ENCODE results near the gene PTH2R.

PTH2R gene

DNA sequence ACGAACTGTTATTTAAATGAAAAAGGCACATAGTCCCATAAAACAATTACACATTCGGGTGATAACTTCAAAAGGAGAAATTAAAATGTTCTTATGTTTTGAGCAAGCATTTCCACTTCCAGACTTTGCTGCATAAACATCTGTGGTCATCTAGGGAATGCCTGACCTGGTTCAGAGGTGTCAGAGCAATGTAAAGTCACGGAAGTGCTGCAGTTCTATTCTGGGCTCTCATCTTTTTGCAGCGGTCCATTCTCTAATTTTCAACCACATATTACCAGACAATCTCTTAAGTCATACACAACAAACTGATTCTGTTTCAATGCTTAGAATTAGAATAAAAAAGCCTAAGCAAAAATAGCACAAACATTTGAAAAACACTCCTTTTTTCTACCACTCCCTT is 22.0 kb upstream of the PTH2R start (continued):
- no peak for TF ChIP-seq SNAI2 (CRISPR knock-in tag; IDR thresholded peaks at IDR 0.05)

DNA sequence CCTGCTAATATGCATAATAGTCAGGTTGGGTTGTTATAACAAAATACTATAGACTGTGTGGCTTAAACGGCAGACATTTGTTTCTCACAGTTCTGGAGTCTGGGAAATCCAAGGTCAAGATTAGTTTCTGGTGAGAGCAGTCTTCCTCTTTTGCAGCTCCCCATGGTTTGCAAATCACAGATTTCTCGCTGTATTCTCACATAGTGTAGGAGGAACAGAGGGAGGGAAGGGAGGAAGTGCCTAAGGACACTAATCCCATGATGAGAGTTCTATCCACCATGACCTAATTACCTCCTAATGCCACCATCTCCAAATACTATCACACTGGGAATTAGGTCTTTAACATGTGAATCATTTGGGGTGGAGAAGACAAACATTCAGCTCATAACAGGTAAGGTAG is 20.1 kb upstream of the PTH2R start:
- no peak for ATAC-seq
- TF ChIP-seq ZNF8 (CRISPR knock-in tag; IDR thresholded peaks at IDR 0.05) (no peak), TSHZ2 (CRISPR knock-in tag; IDR thresholded peaks at IDR 0.05) (no peak), ZNF70 (CRISPR knock-in tag; IDR thresholded peaks at IDR 0.05) (no peak), ESRRG (CRISPR knock-in tag; IDR thresholded peaks at IDR 0.05) (no peak), TCF4 (CRISPR knock-in tag; IDR thresholded peaks at IDR 0.05; ENCODE audit: borderline replicate concordance) (no peak), PPARA (CRISPR knock-in tag; IDR thresholded peaks at IDR 0.05; ENCODE audit: borderline replicate concordance) (no peak), BACH2 (CRISPR knock-in tag; IDR thresholded peaks at IDR 0.05; ENCODE audit: borderline replicate concordance) (no peak), RARB (CRISPR knock-in tag; IDR thresholded peaks at IDR 0.05) (no peak), ARNTL (CRISPR knock-in tag; IDR thresholded peaks at IDR 0.05; ENCODE audit: borderline replicate concordance, low read depth) (no peak), ISL1 (CRISPR knock-in tag; IDR thresholded peaks at IDR 0.05) (no peak), POU6F1 (CRISPR knock-in tag; IDR thresholded peaks at IDR 0.05; ENCODE audit: borderline replicate concordance, low read depth) (no peak), TOX (CRISPR knock-in tag; IDR thresholded peaks at IDR 0.05; ENCODE audit: borderline replicate concordance) (no peak), ZNF565 (CRISPR knock-in tag; conservative IDR thresholded peaks at IDR 0.05; ENCODE audit: low read depth) (no peak), CSDC2 (CRISPR knock-in tag; IDR thresholded peaks at IDR 0.05) (no peak), ZFP3 (CRISPR knock-in tag; IDR thresholded peaks at IDR 0.05) (no peak), CREB5 (CRISPR knock-in tag; IDR thresholded peaks at IDR 0.05; ENCODE audit: low read depth) (no peak), ZFP30 (CRISPR knock-in tag; IDR thresholded peaks at IDR 0.05) (no peak), OSR1 (CRISPR knock-in tag; IDR thresholded peaks at IDR 0.05) (no peak)
- TF ChIP-seq, protein P1, sequence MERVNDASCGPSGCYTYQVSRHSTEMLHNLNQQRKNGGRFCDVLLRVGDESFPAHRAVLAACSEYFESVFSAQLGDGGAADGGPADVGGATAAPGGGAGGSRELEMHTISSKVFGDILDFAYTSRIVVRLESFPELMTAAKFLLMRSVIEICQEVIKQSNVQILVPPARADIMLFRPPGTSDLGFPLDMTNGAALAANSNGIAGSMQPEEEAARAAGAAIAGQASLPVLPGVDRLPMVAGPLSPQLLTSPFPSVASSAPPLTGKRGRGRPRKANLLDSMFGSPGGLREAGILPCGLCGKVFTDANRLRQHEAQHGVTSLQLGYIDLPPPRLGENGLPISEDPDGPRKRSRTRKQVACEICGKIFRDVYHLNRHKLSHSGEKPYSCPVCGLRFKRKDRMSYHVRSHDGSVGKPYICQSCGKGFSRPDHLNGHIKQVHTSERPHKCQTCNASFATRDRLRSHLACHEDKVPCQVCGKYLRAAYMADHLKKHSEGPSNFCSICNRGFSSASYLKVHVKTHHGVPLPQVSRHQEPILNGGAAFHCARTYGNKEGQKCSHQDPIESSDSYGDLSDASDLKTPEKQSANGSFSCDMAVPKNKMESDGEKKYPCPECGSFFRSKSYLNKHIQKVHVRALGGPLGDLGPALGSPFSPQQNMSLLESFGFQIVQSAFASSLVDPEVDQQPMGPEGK (CRISPR knock-in tag; IDR thresholded peaks at IDR 0.05; ENCODE audit: borderline replicate concordance) = no peak

- no peak for ATAC-seq
- TF ChIP-seq ZFP30 (CRISPR knock-in tag; IDR thresholded peaks at IDR 0.05) (no peak), ZC3H10 (CRISPR knock-in tag; IDR thresholded peaks at IDR 0.05) (no peak), TCF4 (CRISPR knock-in tag; IDR thresholded peaks at IDR 0.05; ENCODE audit: borderline replicate concordance) (no peak), ZNF565 (CRISPR knock-in tag; conservative IDR thresholded peaks at IDR 0.05; ENCODE audit: low read depth) (no peak), SNAI2 (CRISPR knock-in tag; IDR thresholded peaks at IDR 0.05) (no peak), PPARA (CRISPR knock-in tag; IDR thresholded peaks at IDR 0.05; ENCODE audit: borderline replicate concordance) (no peak)
These were observed 16.7 kb upstream of the PTH2R start for GRCh38 chr2:208389940-208390339.

DNA sequence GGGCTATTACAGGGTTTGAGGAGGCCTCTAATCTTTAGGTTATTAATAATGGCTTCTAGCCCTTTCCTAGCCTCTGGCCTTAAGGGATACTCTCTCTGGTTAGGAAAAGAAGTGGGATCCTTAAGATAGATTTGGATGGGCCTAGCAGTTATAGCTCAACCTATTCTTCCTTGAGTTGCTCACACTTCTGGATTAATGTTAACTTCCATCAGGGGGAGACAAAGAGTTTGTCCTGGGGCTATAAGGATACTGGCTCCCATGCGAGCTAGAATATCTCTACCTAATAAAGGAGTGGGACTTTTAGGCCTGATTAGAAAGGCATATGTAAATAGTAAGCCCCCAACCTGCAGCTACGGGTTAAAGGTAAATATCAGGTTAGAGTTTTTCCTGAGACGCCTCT is 14.3 kb upstream of the PTH2R start:
- TF ChIP-seq ZNF565 (CRISPR knock-in tag; conservative IDR thresholded peaks at IDR 0.05; ENCODE audit: low read depth) (no peak), ARNTL (CRISPR knock-in tag; IDR thresholded peaks at IDR 0.05; ENCODE audit: borderline replicate concordance, low read depth) (no peak), BACH2 (CRISPR knock-in tag; IDR thresholded peaks at IDR 0.05; ENCODE audit: borderline replicate concordance) (no peak), TSHZ2 (CRISPR knock-in tag; IDR thresholded peaks at IDR 0.05) (no peak), CSRNP3 (CRISPR knock-in tag; IDR thresholded peaks at IDR 0.05) (no peak), ISL1 (CRISPR knock-in tag; IDR thresholded peaks at IDR 0.05) (no peak), CREB5 (CRISPR knock-in tag; IDR thresholded peaks at IDR 0.05; ENCODE audit: low read depth) (no peak), ZFP30 (CRISPR knock-in tag; IDR thresholded peaks at IDR 0.05) (no peak), ZC3H10 (CRISPR knock-in tag; IDR thresholded peaks at IDR 0.05) (no peak), TOX (CRISPR knock-in tag; IDR thresholded peaks at IDR 0.05; ENCODE audit: borderline replicate concordance) (no peak), RARB (CRISPR knock-in tag; IDR thresholded peaks at IDR 0.05) (no peak)
- ATAC-seq = no peak
